ENCODE measurements around the gene THADA. TPM values are rescaled to one million over a fixed set of nuclear protein-coding genes. Genes with fewer than 3 reads are reported as not detected.

The THADA gene
- total RNA-seq, 1 experiment from 2014 or later, result 27.5 TPM

DNA sequence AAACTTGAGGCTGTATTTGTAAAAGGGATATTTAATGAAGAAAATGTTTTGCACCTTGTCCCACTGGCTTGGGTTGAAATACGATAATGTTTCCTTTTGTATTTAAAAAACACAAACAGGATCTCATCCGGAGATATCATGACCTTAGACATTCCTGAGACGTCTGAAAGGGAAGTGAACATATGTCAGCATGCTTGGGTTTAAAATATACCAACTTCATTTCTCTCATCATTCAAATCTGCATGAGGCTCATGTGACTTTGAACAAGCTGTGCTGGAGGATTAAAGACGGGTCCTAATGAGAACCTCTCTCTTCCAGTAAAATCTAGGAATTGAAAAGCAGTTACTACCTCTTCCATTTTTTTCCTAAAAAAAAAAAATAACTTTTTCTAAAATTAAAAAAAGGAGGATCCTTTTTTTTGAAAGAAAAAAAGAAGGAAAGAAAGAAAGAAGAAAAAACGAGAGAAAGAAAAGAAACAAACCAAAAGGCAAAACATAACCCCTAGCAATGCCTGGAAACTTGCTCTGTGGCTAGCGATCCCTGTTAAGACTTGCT is 262.7 kb downstream of the THADA start:
- Mint-ChIP-seq H3K27me3 (ENCODE audit: low read depth) (no peaks in the 10 kb centered on the region), H3K27ac (no peak overlapping the region), H3K9me3 (no peaks in the 10 kb centered on the region), H3K4me1 (peaks cover 26% of the 10 kb centered on the region), H3K4me3 (no peak overlapping the region), H3K36me3 (no peaks in the 10 kb centered on the region)
- POLR2A ChIA-PET, result interaction anchor here (0.7 kb wide), 1 partner anchor 69 kb away, joined by 3 read pairs; no protein-coding TSS in a partner anchor
- TF ChIP-seq MYBL2 (CRISPR knock-in tag; IDR thresholded peaks at IDR 0.05), result no peak
- TF ChIP-seq, protein P1, sequence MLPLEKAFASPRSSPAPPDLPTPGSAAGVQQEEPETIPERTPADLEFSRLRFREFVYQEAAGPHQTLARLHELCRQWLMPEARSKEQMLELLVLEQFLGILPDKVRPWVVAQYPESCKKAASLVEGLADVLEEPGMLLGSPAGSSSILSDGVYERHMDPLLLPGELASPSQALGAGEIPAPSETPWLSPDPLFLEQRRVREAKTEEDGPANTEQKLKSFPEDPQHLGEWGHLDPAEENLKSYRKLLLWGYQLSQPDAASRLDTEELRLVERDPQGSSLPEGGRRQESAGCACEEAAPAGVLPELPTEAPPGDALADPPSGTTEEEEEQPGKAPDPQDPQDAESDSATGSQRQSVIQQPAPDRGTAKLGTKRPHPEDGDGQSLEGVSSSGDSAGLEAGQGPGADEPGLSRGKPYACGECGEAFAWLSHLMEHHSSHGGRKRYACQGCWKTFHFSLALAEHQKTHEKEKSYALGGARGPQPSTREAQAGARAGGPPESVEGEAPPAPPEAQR (CRISPR knock-in tag; IDR thresholded peaks at IDR 0.05), result no peak
- TF ChIP-seq, protein P2, sequence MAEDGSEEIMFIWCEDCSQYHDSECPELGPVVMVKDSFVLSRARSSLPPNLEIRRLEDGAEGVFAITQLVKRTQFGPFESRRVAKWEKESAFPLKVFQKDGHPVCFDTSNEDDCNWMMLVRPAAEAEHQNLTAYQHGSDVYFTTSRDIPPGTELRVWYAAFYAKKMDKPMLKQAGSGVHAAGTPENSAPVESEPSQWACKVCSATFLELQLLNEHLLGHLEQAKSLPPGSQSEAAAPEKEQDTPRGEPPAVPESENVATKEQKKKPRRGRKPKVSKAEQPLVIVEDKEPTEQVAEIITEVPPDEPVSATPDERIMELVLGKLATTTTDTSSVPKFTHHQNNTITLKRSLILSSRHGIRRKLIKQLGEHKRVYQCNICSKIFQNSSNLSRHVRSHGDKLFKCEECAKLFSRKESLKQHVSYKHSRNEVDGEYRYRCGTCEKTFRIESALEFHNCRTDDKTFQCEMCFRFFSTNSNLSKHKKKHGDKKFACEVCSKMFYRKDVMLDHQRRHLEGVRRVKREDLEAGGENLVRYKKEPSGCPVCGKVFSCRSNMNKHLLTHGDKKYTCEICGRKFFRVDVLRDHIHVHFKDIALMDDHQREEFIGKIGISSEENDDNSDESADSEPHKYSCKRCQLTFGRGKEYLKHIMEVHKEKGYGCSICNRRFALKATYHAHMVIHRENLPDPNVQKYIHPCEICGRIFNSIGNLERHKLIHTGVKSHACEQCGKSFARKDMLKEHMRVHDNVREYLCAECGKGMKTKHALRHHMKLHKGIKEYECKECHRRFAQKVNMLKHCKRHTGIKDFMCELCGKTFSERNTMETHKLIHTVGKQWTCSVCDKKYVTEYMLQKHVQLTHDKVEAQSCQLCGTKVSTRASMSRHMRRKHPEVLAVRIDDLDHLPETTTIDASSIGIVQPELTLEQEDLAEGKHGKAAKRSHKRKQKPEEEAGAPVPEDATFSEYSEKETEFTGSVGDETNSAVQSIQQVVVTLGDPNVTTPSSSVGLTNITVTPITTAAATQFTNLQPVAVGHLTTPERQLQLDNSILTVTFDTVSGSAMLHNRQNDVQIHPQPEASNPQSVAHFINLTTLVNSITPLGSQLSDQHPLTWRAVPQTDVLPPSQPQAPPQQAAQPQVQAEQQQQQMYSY (CRISPR knock-in tag; IDR thresholded peaks at IDR 0.05), result no peak
- TF ChIP-seq, protein P3, sequence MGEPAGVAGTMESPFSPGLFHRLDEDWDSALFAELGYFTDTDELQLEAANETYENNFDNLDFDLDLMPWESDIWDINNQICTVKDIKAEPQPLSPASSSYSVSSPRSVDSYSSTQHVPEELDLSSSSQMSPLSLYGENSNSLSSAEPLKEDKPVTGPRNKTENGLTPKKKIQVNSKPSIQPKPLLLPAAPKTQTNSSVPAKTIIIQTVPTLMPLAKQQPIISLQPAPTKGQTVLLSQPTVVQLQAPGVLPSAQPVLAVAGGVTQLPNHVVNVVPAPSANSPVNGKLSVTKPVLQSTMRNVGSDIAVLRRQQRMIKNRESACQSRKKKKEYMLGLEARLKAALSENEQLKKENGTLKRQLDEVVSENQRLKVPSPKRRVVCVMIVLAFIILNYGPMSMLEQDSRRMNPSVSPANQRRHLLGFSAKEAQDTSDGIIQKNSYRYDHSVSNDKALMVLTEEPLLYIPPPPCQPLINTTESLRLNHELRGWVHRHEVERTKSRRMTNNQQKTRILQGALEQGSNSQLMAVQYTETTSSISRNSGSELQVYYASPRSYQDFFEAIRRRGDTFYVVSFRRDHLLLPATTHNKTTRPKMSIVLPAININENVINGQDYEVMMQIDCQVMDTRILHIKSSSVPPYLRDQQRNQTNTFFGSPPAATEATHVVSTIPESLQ (CRISPR knock-in tag; IDR thresholded peaks at IDR 0.05), result no peak
- TF ChIP-seq CBFB (CRISPR knock-in tag; IDR thresholded peaks at IDR 0.05; ENCODE audit: low read depth), result no peak
- TF ChIP-seq, protein P4, sequence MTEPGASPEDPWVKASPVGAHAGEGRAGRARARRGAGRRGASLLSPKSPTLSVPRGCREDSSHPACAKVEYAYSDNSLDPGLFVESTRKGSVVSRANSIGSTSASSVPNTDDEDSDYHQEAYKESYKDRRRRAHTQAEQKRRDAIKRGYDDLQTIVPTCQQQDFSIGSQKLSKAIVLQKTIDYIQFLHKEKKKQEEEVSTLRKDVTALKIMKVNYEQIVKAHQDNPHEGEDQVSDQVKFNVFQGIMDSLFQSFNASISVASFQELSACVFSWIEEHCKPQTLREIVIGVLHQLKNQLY (CRISPR knock-in tag; IDR thresholded peaks at IDR 0.05), result no peak
- no peak for TF ChIP-seq TCF7 (CRISPR knock-in tag; IDR thresholded peaks at IDR 0.05; ENCODE audit: low read depth)
- TF ChIP-seq KAT7 (CRISPR knock-in tag; IDR thresholded peaks at IDR 0.05; ENCODE audit: borderline replicate concordance), result no peak
- TF ChIP-seq ZNF423 (CRISPR knock-in tag; IDR thresholded peaks at IDR 0.05), result no peak
- TF ChIP-seq ATF1 (CRISPR knock-in tag; IDR thresholded peaks at IDR 0.05), result no peak
- TF ChIP-seq ZBTB21 (CRISPR knock-in tag; IDR thresholded peaks at IDR 0.05; ENCODE audit: borderline replicate concordance), result no peak
- no peak for TF ChIP-seq SMAD3 (CRISPR knock-in tag; IDR thresholded peaks at IDR 0.05; ENCODE audit: borderline replicate concordance)
- TF ChIP-seq PRRX2 (CRISPR knock-in tag; IDR thresholded peaks at IDR 0.05), result no peak
- TF ChIP-seq, protein P5, sequence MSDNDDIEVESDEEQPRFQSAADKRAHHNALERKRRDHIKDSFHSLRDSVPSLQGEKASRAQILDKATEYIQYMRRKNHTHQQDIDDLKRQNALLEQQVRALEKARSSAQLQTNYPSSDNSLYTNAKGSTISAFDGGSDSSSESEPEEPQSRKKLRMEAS (CRISPR knock-in tag; IDR thresholded peaks at IDR 0.05), result no peak
- no peak for TF ChIP-seq IRF2 (CRISPR knock-in tag; IDR thresholded peaks at IDR 0.05; ENCODE audit: borderline replicate concordance, low read depth)
- no peak for TF ChIP-seq FOXP1 (CRISPR knock-in tag; IDR thresholded peaks at IDR 0.05; ENCODE audit: borderline replicate concordance)
- TF ChIP-seq ETV6 (CRISPR knock-in tag; IDR thresholded peaks at IDR 0.05), result no peak
- TF ChIP-seq, protein P6, sequence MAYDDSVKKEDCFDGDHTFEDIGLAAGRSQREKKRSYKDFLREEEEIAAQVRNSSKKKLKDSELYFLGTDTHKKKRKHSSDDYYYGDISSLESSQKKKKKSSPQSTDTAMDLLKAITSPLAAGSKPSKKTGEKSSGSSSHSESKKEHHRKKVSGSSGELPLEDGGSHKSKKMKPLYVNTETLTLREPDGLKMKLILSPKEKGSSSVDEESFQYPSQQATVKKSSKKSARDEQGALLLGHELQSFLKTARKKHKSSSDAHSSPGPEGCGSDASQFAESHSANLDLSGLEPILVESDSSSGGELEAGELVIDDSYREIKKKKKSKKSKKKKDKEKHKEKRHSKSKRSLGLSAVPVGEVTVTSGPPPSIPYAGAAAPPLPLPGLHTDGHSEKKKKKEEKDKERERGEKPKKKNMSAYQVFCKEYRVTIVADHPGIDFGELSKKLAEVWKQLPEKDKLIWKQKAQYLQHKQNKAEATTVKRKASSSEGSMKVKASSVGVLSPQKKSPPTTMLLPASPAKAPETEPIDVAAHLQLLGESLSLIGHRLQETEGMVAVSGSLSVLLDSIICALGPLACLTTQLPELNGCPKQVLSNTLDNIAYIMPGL (CRISPR knock-in tag; IDR thresholded peaks at IDR 0.05), result no peak
- no peak for TF ChIP-seq TP53 (CRISPR knock-in tag; IDR thresholded peaks at IDR 0.05)
- CTCF ChIA-PET, result no interaction called here
- no peak for DNase-seq (ENCODE audit: low spot score)
- no peak for ATAC-seq
